SIG-M5 treated with dmso at 0.1 percent for 504 hours (cell line): ENCODE results near the gene CEP85L.
"Not testable (repeated sequence)": the region's sequence is repeated elsewhere in the genome, so short reads cannot be mapped to it uniquely, and the experiment has no call there.

Experiments
- DNase-seq: peaks from one replicate; lab custom pipeline; 2025; ENCODE audit not compliant: unreplicated experiment; lab: John Stamatoyannopoulos, UW

CEP85L gene

GRCh38 chr6:118434147-118434546 is 217.2 kb downstream of the CEP85L start:
- not testable (repeated sequence) for DNase-seq

GRCh38 chr6:118421312-118421711 is 230.1 kb downstream of the CEP85L start:
- not testable (repeated sequence) for DNase-seq

- no peak for DNase-seq
Measured at GRCh38 chr6:118419448-118420394, 231.7 kb downstream of the CEP85L start.
